Mesothelial cell of epicardium (in vitro differentiated cells): ENCODE measurements around the gene P2RY14. TPM values are rescaled to one million over a fixed set of nuclear protein-coding genes. Genes with fewer than 3 reads are reported as not detected.

ENCODE experiments used
- DNase-seq, 2 experiments: peaks; one replicate each; pipeline ENCODE4 v3.0.0; 2021; ENCODE audit warnings: low spot score in 2 of 2; ENCODE audit not compliant: unreplicated experiment in 2 of 2
- H3K27ac Mint-ChIP-seq: 2 replicates; pipeline ENCODE4 v1.8.0; 2021; ENCODE audit warnings: mixed read lengths
- H3K27me3 Mint-ChIP-seq: 2 replicates; pipeline ENCODE4 v1.8.0; 2021; ENCODE audit warnings: low read depth, mixed read lengths
- H3K36me3 Mint-ChIP-seq: 2 replicates; pipeline ENCODE4 v1.8.0; 2021; ENCODE audit warnings: mixed read lengths
- H3K4me1 Mint-ChIP-seq: 2 replicates; pipeline ENCODE4 v1.8.0; 2021; ENCODE audit warnings: mixed read lengths
- H3K4me3 Mint-ChIP-seq: 2 replicates; pipeline ENCODE4 v1.8.0; 2021; ENCODE audit warnings: mild to moderate bottlenecking, moderate library complexity, mixed read lengths
- H3K9me3 Mint-ChIP-seq: 2 replicates; pipeline ENCODE4 v1.8.0; 2021; ENCODE audit warnings: mixed read lengths
- total RNA-seq: library from RNA; stranded (reverse); gene quantifications from 3 replicates; pipeline ENCODE4 v1.2.1, GENCODE V29; 2021
- TF ChIP-seq, protein P1 (sequence below): fragments of 200-600 bp; sonication (generic); IDR thresholded peaks from one replicate; pipeline ENCODE4 v1.5.0; 2021; ENCODE audit warnings: antibody characterized with exemption; ENCODE audit not compliant: unreplicated experiment

P2RY14 gene
- total RNA-seq, 1 donor from 2014 or later: not detected

DNA sequence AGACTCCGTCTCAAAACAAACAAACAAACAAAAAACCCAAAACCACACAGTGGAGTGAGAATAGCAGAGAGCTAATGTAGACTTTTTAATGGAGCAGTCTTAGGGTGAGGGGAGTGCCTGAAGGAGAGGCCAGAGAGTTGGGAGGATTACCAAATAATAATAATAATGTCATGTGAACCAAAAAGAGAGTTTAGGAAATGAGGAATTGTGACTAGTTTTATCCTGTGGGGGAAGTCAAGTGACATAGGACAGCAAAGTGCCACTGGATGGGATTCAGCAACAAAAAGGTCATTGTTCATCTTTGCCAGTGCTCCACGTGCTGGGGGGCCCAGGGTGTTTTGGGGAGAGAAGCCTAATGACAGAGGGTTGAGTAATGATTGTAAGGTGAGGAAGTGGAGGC, 25.4 kb upstream of the P2RY14 start:
- Mint-ChIP-seq H3K27me3 (no peaks in the 10 kb centered on the region), H3K4me3 (no peak overlapping the region), H3K9me3 (no peaks in the 10 kb centered on the region), H3K27ac (peak overlapping the region; percentile 81), H3K36me3 (no peaks in the 10 kb centered on the region), H3K4me1 (peaks cover 31% of the 10 kb centered on the region)
- TF ChIP-seq, protein P1, sequence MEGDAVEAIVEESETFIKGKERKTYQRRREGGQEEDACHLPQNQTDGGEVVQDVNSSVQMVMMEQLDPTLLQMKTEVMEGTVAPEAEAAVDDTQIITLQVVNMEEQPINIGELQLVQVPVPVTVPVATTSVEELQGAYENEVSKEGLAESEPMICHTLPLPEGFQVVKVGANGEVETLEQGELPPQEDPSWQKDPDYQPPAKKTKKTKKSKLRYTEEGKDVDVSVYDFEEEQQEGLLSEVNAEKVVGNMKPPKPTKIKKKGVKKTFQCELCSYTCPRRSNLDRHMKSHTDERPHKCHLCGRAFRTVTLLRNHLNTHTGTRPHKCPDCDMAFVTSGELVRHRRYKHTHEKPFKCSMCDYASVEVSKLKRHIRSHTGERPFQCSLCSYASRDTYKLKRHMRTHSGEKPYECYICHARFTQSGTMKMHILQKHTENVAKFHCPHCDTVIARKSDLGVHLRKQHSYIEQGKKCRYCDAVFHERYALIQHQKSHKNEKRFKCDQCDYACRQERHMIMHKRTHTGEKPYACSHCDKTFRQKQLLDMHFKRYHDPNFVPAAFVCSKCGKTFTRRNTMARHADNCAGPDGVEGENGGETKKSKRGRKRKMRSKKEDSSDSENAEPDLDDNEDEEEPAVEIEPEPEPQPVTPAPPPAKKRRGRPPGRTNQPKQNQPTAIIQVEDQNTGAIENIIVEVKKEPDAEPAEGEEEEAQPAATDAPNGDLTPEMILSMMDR: no peak
- no peak for DNase-seq

- H3K27ac Mint-ChIP-seq: no peak overlapping the region
- no peaks in the 10 kb centered on the region for H3K9me3 Mint-ChIP-seq
- DNase-seq: no peak
- H3K36me3 Mint-ChIP-seq: no peaks in the 10 kb centered on the region
- TF ChIP-seq, protein P1: no peak
- H3K27me3 Mint-ChIP-seq: no peaks in the 10 kb centered on the region
- no peak overlapping the region for H3K4me3 Mint-ChIP-seq
- peaks cover 31% of the 10 kb centered on the region for H3K4me1 Mint-ChIP-seq
Observed at GRCh38 chr3:151301787-151302186, 23.4 kb upstream of the P2RY14 start.

DNA sequence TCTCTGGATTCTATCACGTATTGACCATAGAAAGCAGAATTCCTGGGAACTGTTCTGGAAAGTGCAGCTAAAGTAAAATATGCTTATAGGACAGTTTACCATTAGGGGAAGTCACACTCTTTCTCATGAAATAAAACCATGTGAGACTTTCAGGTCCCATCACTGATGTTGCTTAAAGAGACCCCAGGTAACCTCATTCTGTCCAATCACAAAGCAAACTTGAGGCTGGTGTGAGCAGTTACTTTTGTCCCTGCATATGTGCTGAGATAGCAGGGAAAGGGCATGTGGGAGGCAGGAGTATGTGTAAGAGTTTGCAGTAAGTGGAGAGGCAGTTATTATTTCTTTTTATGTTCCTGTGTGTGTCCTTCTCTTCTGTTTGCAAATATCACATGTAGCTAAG, 22.2 kb upstream of the P2RY14 start:
- no peak for DNase-seq
- Mint-ChIP-seq H3K27me3 (no peaks in the 10 kb centered on the region), H3K27ac (no peak overlapping the region), H3K9me3 (no peaks in the 10 kb centered on the region), H3K36me3 (no peaks in the 10 kb centered on the region), H3K4me1 (peaks cover 29% of the 10 kb centered on the region), H3K4me3 (no peak overlapping the region)
- TF ChIP-seq, protein P1: no peak

DNA sequence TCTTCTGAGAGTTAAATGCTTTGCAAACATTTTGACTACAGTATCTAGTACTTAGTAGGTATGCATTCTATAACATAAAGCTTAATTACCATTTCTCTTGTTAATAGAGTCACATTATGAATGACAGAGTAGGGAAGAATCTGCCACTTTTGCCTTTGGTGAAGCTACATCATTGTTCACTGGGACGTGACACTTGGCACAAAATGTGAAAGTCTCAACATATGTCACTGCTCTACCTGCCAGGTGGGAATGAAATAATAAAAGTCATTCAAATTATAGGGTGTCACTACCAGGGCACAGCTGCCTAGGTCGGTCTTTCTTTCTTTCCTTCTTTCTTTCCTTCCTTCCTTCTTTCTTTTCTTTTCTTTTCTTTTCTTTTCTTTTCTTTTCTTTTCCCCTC, 20.7 kb upstream of the P2RY14 start:
- Mint-ChIP-seq H3K4me3 (no peak overlapping the region), H3K27ac (no peak overlapping the region)

DNA sequence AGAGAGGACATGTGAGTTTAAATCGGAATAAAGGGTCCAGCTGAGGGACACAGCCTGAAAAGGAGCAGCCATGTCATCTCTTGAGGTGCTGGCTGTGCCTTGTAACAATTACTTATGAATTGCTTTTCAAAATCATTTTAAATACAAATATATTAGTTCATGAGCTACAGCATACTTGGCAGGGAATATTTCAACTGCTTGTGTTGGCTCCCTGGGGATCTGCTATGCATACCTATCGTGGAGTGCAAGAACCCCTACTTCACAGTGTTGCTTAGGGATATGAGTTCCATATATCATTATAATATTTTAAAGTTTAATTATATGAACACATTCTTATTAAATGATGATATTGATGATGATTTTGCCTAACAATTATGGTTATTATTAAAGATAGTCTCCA, 19.1 kb upstream of the P2RY14 start:
- H3K27ac Mint-ChIP-seq: peak overlapping the region; percentile 18
- no peaks in the 10 kb centered on the region for H3K9me3 Mint-ChIP-seq
- H3K4me3 Mint-ChIP-seq: no peak overlapping the region
- TF ChIP-seq, protein P1: no peak
- H3K4me1 Mint-ChIP-seq: peaks cover 26% of the 10 kb centered on the region
- H3K36me3 Mint-ChIP-seq: no peaks in the 10 kb centered on the region
- no peak for DNase-seq
- H3K27me3 Mint-ChIP-seq: no peaks in the 10 kb centered on the region

More for the DNA sequence above, 20.7 kb upstream of the P2RY14 start:
- peaks cover 20% of the 10 kb centered on the region for H3K4me1 Mint-ChIP-seq
- DNase-seq: no peak
- H3K27me3 Mint-ChIP-seq: no peaks in the 10 kb centered on the region
- TF ChIP-seq, protein P1: no peak
- no peaks in the 10 kb centered on the region for H3K9me3 Mint-ChIP-seq
- H3K36me3 Mint-ChIP-seq: no peaks in the 10 kb centered on the region

DNA sequence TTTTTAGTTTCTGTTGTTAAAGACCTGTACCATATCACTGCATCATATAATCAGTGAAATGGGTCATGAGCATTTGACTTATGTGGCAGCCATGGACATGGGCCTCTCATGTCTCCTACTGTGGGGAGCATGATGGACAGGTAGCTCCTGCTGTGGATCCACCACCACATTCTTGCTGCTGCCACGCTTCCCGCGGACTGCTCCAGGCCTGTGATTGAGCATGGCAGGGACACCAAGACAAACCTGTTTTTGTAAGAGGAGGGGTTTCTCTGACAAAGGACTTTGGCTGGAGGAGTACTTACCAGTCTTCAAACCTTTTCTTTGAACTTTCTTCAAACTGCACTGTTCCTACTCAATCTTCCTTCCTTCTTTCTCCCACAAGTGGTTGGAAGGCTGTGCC, 17.9 kb upstream of the P2RY14 start:
- Mint-ChIP-seq H3K9me3 (no peaks in the 10 kb centered on the region), H3K4me1 (peaks cover 28% of the 10 kb centered on the region), H3K27me3 (no peaks in the 10 kb centered on the region), H3K27ac (peak overlapping the region; percentile 44), H3K36me3 (no peaks in the 10 kb centered on the region), H3K4me3 (no peak overlapping the region)
- TF ChIP-seq, protein P1: no peak
- no peak for DNase-seq
